Gastroesophageal sphincter (tissue), 4 donors: ENCODE data around the gene SASH1. TPM values are rescaled to one million over a fixed set of nuclear protein-coding genes. Genes with fewer than 3 reads are reported as not detected.

Experiments
- ATAC-seq: fragments of 150-250 bp; one replicate; pipeline ENCODE4 v1.9.1; 2016; ENCODE audit warnings: mild to moderate bottlenecking, moderate library complexity
- H3K27ac ChIP-seq, 4 donors: fragments of 200-600 bp; sonication (generic) in 3 of 4; 1 replicate in 3 of 4; 2 replicates in 1 of 4; pipeline ENCODE4 v1.5.1; 2016 to 2019
- H3K27me3 ChIP-seq: fragments of 200-600 bp; sonication (generic); one replicate; pipeline ENCODE4 v1.5.1; 2019
- H3K36me3 ChIP-seq, 2 donors: fragments of 200-600 bp; sonication (generic); one replicate each; pipeline ENCODE4 v1.5.1; 2019; ENCODE audit warnings: control low read depth in 1 of 2
- H3K4me1 ChIP-seq, 3 donors: fragments of 200-600 bp; sonication (generic); 1 replicate in 2 of 3; 2 replicates in 1 of 3; pipeline ENCODE4 v1.5.1; 2016 to 2019; ENCODE audit warnings: control low read depth in 2 of 3
- H3K4me3 ChIP-seq, 2 donors: fragments of 200-600 bp; sonication (generic); one replicate each; pipeline ENCODE4 v1.5.1; 2019; ENCODE audit warnings: mild to moderate bottlenecking in 1 of 2, moderate library complexity in 1 of 2
- H3K9me3 ChIP-seq, 3 donors: fragments of 200-600 bp; sonication (generic); one replicate each; pipeline ENCODE4 v1.5.1; 2017 to 2019; ENCODE audit warnings: control low read depth in 2 of 3
- CTCF ChIP-seq, 4 experiments: fragments of 200-600 bp in 2 of 4; fragments of 450-650 bp in 2 of 4; sonication (generic) in 1 of 4; IDR thresholded peaks; one replicate each; pipeline ENCODE4 v1.5.1; 2017 to 2019; ENCODE audit warnings: antibody characterized with exemption in 4 of 4, mild to moderate bottlenecking in 2 of 4, moderate library complexity in 2 of 4
- EP300 ChIP-seq: sonication (generic); formaldehyde crosslinking; IDR thresholded peaks from one replicate; pipeline ENCODE4 v1.6.1; 2017; ENCODE audit warnings: antibody characterized with exemption, mild to moderate bottlenecking
- POLR2A ChIP-seq, 2 donors: fragments of 450-650 bp; IDR thresholded peaks; one replicate each; pipeline ENCODE4 v1.6.1; 2017; ENCODE audit warnings: antibody characterized with exemption in 2 of 2, mild to moderate bottlenecking in 2 of 2, moderate library complexity in 1 of 2
- POLR2AphosphoS5 ChIP-seq: sonication (generic); formaldehyde crosslinking; IDR thresholded peaks from one replicate; pipeline ENCODE4 v1.6.1; 2017; ENCODE audit warnings: antibody characterized with exemption
- WGBS, 2 donors: methylation state at CpG; one replicate each; pipeline ENCODE4 v1.1.5; 2018; ENCODE audit warnings: low coverage in 1 of 2; 5-methylcytosine and 5-hydroxymethylcytosine counted together
- total RNA-seq, 4 donors: library from RNA; depleted of rRNA; stranded (reverse); fragments of >200 nt; gene quantifications; one replicate each; pipeline ENCODE4 v1.1.0, GENCODE V29; 2016

The SASH1 gene
- total RNA-seq, 4 donors from 2014 or later, result 48.9 to 78.9 (median 64.6) TPM

GRCh38 chr6:148441454-148441911 is 98.8 kb downstream of the SASH1 start:
- Histone ChIP-seq H3K27me3 (no peaks in the 10 kb centered on the region), H3K4me3 (no peak overlapping the region), H3K36me3 (no peaks in the 10 kb centered on the region), H3K4me1 (peaks cover 4 to 23% (median 4%) of the 10 kb centered on the region in 3 donors), H3K27ac (peak overlapping the region; percentile 70 to 74 (median 72)), H3K9me3 (no peaks in the 10 kb centered on the region)
- peak; percentile 62 for ATAC-seq
- 43 to 46% methylated on average over 4 of the region's 4 CpGs for WGBS, 2 donors
- no peak for TF ChIP-seq POLR2A (IDR thresholded peaks at IDR 0.05)
- TF ChIP-seq CTCF (IDR thresholded peaks at IDR 0.05), result no peak
- TF ChIP-seq EP300, result no peak
- peak; percentile 60 for TF ChIP-seq POLR2AphosphoS5

- Histone ChIP-seq H3K9me3 (no peaks in the 10 kb centered on the region), H3K36me3 (peaks cover 0 to 12% of the 10 kb centered on the region in 2 donors), H3K27me3 (no peaks in the 10 kb centered on the region), H3K4me3 (no peak overlapping the region), H3K27ac (no peak overlapping the region), H3K4me1 (peaks cover 4 to 23% (median 4%) of the 10 kb centered on the region in 3 donors)
- TF ChIP-seq POLR2AphosphoS5, result no peak
- TF ChIP-seq CTCF (IDR thresholded peaks at IDR 0.05), result no peak
- TF ChIP-seq POLR2A (IDR thresholded peaks at IDR 0.05), result no peak
- no peak for TF ChIP-seq EP300
- 92 to 93% methylated on average over 3 to 5 of the region's 7 CpGs for WGBS, 2 donors
- ATAC-seq, result no peak
Observed at GRCh38 chr6:148443798-148444560, 101.3 kb downstream of the SASH1 start.

- TF ChIP-seq EP300, result no peak
- no peak for TF ChIP-seq POLR2A (IDR thresholded peaks at IDR 0.05)
- TF ChIP-seq CTCF (IDR thresholded peaks at IDR 0.05), result no peak
- TF ChIP-seq POLR2AphosphoS5, result no peak
- no peak overlapping the region for H3K4me3 ChIP-seq
- no peaks in the 10 kb centered on the region for H3K9me3 ChIP-seq
- H3K27ac ChIP-seq, result no peak overlapping the region
- peaks cover 0 to 12% of the 10 kb centered on the region in 2 donors for H3K36me3 ChIP-seq
- WGBS, 2 donors, result 78 to 100% methylated on average over 5 to 6 of the region's 6 CpGs
- no peak for ATAC-seq
- peaks cover 4 to 21% (median 4%) of the 10 kb centered on the region in 3 donors for H3K4me1 ChIP-seq
- no peaks in the 10 kb centered on the region for H3K27me3 ChIP-seq
Observed at GRCh38 chr6:148445116-148445515, 102.5 kb downstream of the SASH1 start.

GRCh38 chr6:148445620-148446019 is 103.0 kb downstream of the SASH1 start:
- peaks cover 4 to 16% (median 4%) of the 10 kb centered on the region in 3 donors for H3K4me1 ChIP-seq
- H3K27me3 ChIP-seq, result no peaks in the 10 kb centered on the region
- TF ChIP-seq EP300 (no peak), POLR2A (IDR thresholded peaks at IDR 0.05) (no peak)
- no peaks in the 10 kb centered on the region for H3K9me3 ChIP-seq
- peaks cover 0 to 12% of the 10 kb centered on the region in 2 donors for H3K36me3 ChIP-seq
- no peak overlapping the region for H3K4me3 ChIP-seq
- ATAC-seq, result no peak
- 88 to 100% methylated on average over 1 to 6 of the region's 6 CpGs for WGBS, 2 donors
- no peak overlapping the region for H3K27ac ChIP-seq

- Histone ChIP-seq H3K27me3 (no peaks in the 10 kb centered on the region), H3K4me1 (peaks cover 0 to 5% (median 0%) of the 10 kb centered on the region in 3 donors), H3K4me3 (no peak overlapping the region), H3K9me3 (no peaks in the 10 kb centered on the region), H3K27ac (no peak overlapping the region), H3K36me3 (peaks cover 0 to 12% of the 10 kb centered on the region in 2 donors)
- 91 to 94% methylated on average over 3 of the region's 3 CpGs for WGBS, 2 donors
- no peak for ATAC-seq
- TF ChIP-seq CTCF (IDR thresholded peaks at IDR 0.05) (no peak), EP300 (no peak), POLR2AphosphoS5 (no peak), POLR2A (IDR thresholded peaks at IDR 0.05) (no peak)
Observed at GRCh38 chr6:148446681-148447080, 104.0 kb downstream of the SASH1 start.
